AG09319 (cell line): ENCODE results near the gene QSOX1.

Experiments
- DNase-seq: peaks from one replicate; pipeline ENCODE4 v3.0.0-alpha.2; 2010; ENCODE audit warnings: low read depth; ENCODE audit errors: extremely low read depth
- CTCF ChIP-seq: IDR thresholded peaks from 2 replicates; pipeline ENCODE4 v1.5.1; 2011; ENCODE audit warnings: low read depth, mild to moderate bottlenecking, inconsistent platforms, low read length, moderate library complexity

Gene QSOX1

GRCh38 chr1:180188684-180189175, 34.1 kb downstream of the QSOX1 start:
- DNase-seq, result no peak

GRCh38 chr1:180190091-180190490, 35.4 kb downstream of the QSOX1 start:
- no peak for DNase-seq
- TF ChIP-seq CTCF, result no peak

More at GRCh38 chr1:180188684-180189175, 34.1 kb downstream of the QSOX1 start:
- no peak for TF ChIP-seq CTCF

- no peak for TF ChIP-seq CTCF
- no peak for DNase-seq
Observed at GRCh38 chr1:180192172-180192571, 37.5 kb downstream of the QSOX1 start.

- TF ChIP-seq CTCF, result no peak
- no peak for DNase-seq
Observed at GRCh38 chr1:180193141-180194047, 38.7 kb downstream of the QSOX1 start.

- TF ChIP-seq CTCF, result no peak
- no peak for DNase-seq
Observed at GRCh38 chr1:180194048-180194425, 39.4 kb downstream of the QSOX1 start.

- DNase-seq, result no peak
- no peak for TF ChIP-seq CTCF
Observed at GRCh38 chr1:180194546-180195207, 40.0 kb downstream of the QSOX1 start.

GRCh38 chr1:180195401-180195800, 40.7 kb downstream of the QSOX1 start:
- no peak for DNase-seq
- TF ChIP-seq CTCF, result no peak
